ENCODE measurements around the gene UQCC2.

The UQCC2 gene

DNA sequence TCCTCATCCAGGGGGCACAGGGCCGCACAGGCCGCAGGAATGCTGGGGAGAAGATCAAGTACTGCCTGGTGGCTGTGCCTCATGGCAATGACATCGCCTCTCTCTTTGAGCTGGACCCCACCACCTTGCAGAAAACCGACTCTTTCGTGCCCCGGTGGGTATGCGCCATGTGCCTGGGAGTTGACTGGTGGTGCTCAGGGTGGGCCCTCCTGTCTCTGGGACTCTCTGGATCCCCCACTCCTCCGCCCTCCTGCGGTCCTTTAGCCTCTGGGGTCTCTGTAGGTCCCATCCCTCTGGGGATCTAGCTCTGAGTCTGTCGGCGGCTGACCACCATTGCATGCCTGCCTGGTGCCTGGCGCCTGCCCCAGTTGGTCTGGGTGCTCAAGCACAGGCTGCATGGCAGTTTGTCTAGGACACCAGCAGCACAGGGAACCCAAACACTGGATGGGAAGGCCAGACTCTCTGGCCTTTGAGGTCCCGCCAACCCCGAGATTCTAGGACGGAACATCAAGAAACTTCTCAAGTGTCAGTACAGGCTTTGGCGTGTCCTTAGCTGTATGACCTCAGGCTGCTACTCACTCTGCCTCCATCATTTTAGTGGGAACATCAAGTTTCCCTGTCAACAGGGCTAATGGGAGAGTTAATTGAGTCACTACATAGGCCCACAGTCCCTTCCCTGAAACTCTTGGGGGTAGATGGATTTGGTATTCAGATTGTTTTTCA, 47.6 kb downstream of the UQCC2 start:
- peaks cover 15% of the 10 kb centered on the region for H3K36me3 ChIP-seq (ENCODE audit: control insufficient read depth, low read depth, low read length)
- H3K9me3 ChIP-seq (ENCODE audit: control insufficient read depth, low read depth, low read length) = no peaks in the 10 kb centered on the region
- no peaks in the 10 kb centered on the region for H3K27me3 ChIP-seq (ENCODE audit: control insufficient read depth, insufficient read depth, low read length)
- no peaks in the 10 kb centered on the region for H3K4me1 ChIP-seq (ENCODE audit: control insufficient read depth, low read depth, low read length)
- no peak overlapping the region for H3K4me3 ChIP-seq (ENCODE audit: low read length)
- H3K27ac ChIP-seq (ENCODE audit: low read length) = no peak overlapping the region
- no peak overlapping the region for H3K9ac ChIP-seq (ENCODE audit: low read length)

DNA sequence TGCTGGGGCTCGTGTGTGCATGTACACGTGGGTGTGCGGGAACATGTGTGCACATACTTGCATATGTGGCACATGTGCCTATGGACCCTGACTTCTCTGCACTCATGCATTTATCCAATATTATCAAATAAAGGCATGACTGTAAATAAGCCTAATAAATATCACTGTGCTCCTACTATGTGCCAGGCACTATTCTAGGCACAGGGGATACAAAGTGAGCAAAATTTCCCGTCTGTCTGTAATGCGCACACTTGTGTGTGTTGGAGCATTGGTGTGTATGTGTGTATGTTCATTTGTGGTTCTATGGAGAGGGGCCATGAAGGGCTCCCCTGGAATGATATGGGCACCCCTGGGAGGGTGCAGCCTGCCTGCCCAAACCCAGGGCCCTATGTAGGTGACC, 48.5 kb downstream of the UQCC2 start:
- peaks cover 6% of the 10 kb centered on the region for H3K36me3 ChIP-seq (ENCODE audit: control insufficient read depth, low read depth, low read length)

DNA sequence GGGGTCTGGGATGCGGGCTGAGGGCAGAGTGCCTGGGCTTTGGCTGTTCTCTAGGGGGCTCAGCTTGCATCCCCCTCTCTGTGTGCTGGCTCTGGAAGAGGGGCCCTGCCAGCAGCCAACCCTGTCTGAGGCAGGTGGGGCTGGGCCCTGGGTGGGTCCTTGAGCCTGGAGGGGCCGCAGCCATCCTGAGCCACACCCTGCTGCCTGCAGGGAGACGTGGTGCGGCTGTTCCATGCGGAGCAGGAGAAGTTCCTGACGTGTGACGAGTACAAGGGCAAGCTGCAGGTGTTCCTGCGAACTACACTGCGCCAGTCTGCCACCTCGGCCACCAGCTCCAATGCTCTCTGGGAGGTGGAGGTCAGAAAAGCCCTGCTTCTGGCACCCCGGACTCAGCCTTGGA, 49.2 kb downstream of the UQCC2 start:
- Histone ChIP-seq H3K4me1 (ENCODE audit: control insufficient read depth, low read depth, low read length) (peaks cover 5% of the 10 kb centered on the region), H3K9me3 (ENCODE audit: control insufficient read depth, low read depth, low read length) (no peaks in the 10 kb centered on the region), H3K4me3 (ENCODE audit: low read length) (no peak overlapping the region), H3K36me3 (ENCODE audit: control insufficient read depth, low read depth, low read length) (peaks cover 5% of the 10 kb centered on the region), H3K27me3 (ENCODE audit: control insufficient read depth, insufficient read depth, low read length) (no peaks in the 10 kb centered on the region), H3K9ac (ENCODE audit: low read length) (no peak overlapping the region), H3K27ac (ENCODE audit: low read length) (no peak overlapping the region)

More for the DNA sequence above, 48.5 kb downstream of the UQCC2 start:
- Histone ChIP-seq H3K4me3 (ENCODE audit: low read length) (no peak overlapping the region), H3K9ac (ENCODE audit: low read length) (no peak overlapping the region), H3K4me1 (ENCODE audit: control insufficient read depth, low read depth, low read length) (no peaks in the 10 kb centered on the region), H3K9me3 (ENCODE audit: control insufficient read depth, low read depth, low read length) (no peaks in the 10 kb centered on the region), H3K27me3 (ENCODE audit: control insufficient read depth, insufficient read depth, low read length) (no peaks in the 10 kb centered on the region), H3K27ac (ENCODE audit: low read length) (no peak overlapping the region)

DNA sequence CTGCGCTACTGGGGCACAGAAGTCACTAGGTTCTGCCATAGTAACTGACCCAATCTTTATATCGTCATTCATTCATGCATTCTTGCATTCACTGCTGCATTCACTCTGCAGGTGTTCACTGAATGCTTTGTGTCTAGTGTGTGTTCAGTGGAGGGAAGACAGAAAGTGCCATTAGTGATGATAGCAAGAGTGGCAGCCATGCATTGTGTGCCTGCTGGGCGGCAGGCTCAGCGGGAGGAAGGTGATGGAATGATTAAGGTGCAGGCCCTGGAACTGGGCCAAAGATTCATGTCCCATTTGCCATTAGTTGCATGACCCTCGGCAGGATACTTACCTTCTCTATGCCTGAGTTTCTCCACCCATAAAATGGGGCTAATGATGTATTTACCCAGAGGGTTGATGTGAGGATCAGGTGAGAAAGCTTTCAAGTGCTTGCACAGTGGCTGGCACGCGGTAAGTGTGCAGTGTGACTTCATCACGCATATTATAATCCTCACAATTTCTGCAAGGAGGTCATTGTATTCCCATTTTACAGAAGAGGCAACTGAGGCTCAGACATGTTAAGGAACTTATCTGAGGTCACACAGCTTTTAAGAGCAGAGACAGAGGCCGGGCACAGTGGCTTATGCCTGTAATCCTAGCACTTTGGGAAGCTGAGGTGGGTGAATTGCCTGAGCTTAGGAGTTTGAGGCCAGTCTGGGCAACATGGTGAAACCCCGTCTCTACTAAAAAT, 50.2 kb downstream of the UQCC2 start:
- no peaks in the 10 kb centered on the region for H3K27me3 ChIP-seq (ENCODE audit: control insufficient read depth, insufficient read depth, low read length)
- H3K9ac ChIP-seq (ENCODE audit: low read length) = no peak overlapping the region
- H3K4me1 ChIP-seq (ENCODE audit: control insufficient read depth, low read depth, low read length) = peaks cover 14% of the 10 kb centered on the region
- no peak overlapping the region for H3K4me3 ChIP-seq (ENCODE audit: low read length)
- peaks cover 1% of the 10 kb centered on the region for H3K36me3 ChIP-seq (ENCODE audit: control insufficient read depth, low read depth, low read length)
- no peak overlapping the region for H3K27ac ChIP-seq (ENCODE audit: low read length)
- no peaks in the 10 kb centered on the region for H3K9me3 ChIP-seq (ENCODE audit: control insufficient read depth, low read depth, low read length)

DNA sequence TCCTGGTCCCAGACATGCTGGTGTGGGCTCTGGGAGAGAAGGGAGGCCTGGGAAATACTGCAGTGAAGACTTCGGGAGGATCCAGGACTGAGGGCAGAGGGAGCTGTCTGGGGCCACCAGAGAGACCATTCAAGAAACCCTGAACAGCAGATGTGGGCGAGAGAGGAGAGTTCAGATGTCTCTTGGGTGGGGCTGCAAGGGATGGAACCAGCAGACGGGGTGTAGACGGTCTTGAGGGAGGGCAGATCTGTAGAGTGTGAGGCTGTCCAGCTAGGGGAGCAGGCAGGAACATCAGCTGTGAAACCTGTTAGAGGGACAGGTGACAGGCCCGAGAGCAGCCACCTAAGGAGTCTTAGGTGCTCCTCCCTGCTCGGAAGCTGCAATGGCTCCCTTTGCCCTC, 51.5 kb downstream of the UQCC2 start:
- H3K36me3 ChIP-seq (ENCODE audit: control insufficient read depth, low read depth, low read length) = no peaks in the 10 kb centered on the region

DNA sequence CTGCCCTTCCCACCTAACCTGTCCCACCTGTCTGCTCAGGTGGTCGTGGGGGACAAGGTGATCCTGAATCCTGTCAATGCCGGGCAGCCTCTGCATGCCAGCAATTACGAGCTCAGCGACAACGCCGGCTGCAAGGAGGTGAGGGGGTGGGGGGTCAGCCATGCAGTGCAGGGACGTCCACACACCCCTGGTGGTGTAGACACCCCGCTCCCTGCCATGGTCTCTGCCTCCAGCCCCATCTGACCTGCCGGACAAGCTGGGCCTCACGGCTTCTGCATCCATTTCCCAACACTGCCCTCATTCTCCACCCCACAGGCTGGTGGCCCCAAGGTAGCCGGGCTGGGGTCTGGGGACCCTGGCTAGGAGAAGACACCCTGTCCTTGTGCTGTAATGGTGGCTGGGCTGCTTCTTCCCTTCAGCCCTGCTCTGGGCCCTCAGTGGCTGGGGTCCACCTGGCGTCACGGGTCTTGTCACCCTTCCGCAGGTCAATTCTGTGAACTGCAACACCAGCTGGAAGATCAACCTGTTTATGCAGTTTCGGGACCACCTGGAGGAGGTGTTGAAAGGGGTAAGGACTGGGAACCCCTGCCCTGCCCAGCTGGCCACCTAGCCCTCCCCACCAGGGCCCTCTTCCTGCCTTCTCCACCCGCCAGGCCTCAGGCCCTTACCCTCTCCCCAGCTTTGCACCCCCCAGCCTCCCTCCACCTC, 52.4 kb downstream of the UQCC2 start:
- Histone ChIP-seq H3K9me3 (ENCODE audit: control insufficient read depth, low read depth, low read length) (no peaks in the 10 kb centered on the region), H3K9ac (ENCODE audit: low read length) (no peak overlapping the region), H3K36me3 (ENCODE audit: control insufficient read depth, low read depth, low read length) (no peaks in the 10 kb centered on the region)

More for the DNA sequence above, 51.5 kb downstream of the UQCC2 start:
- no peak overlapping the region for H3K9ac ChIP-seq (ENCODE audit: low read length)
- peaks cover 24% of the 10 kb centered on the region for H3K4me1 ChIP-seq (ENCODE audit: control insufficient read depth, low read depth, low read length)
- H3K27ac ChIP-seq (ENCODE audit: low read length) = no peak overlapping the region
- no peaks in the 10 kb centered on the region for H3K9me3 ChIP-seq (ENCODE audit: control insufficient read depth, low read depth, low read length)
- no peak overlapping the region for H3K4me3 ChIP-seq (ENCODE audit: low read length)
- H3K27me3 ChIP-seq (ENCODE audit: control insufficient read depth, insufficient read depth, low read length) = no peaks in the 10 kb centered on the region

GRCh38 chr6:33656844-33657243, 54.7 kb downstream of the UQCC2 start:
- Histone ChIP-seq H3K4me3 (ENCODE audit: low read length) (peak overlapping the region; percentile 4), H3K27me3 (ENCODE audit: control insufficient read depth, insufficient read depth, low read length) (no peaks in the 10 kb centered on the region), H3K4me1 (ENCODE audit: control insufficient read depth, low read depth, low read length) (peaks cover 24% of the 10 kb centered on the region), H3K9ac (ENCODE audit: low read length) (no peak overlapping the region), H3K27ac (ENCODE audit: low read length) (no peak overlapping the region), H3K9me3 (ENCODE audit: control insufficient read depth, low read depth, low read length) (no peaks in the 10 kb centered on the region), H3K36me3 (ENCODE audit: control insufficient read depth, low read depth, low read length) (no peaks in the 10 kb centered on the region)

More for the DNA sequence above, 52.4 kb downstream of the UQCC2 start:
- Histone ChIP-seq H3K4me1 (ENCODE audit: control insufficient read depth, low read depth, low read length) (peaks cover 24% of the 10 kb centered on the region), H3K27me3 (ENCODE audit: control insufficient read depth, insufficient read depth, low read length) (no peaks in the 10 kb centered on the region), H3K4me3 (ENCODE audit: low read length) (no peak overlapping the region), H3K27ac (ENCODE audit: low read length) (no peak overlapping the region)

DNA sequence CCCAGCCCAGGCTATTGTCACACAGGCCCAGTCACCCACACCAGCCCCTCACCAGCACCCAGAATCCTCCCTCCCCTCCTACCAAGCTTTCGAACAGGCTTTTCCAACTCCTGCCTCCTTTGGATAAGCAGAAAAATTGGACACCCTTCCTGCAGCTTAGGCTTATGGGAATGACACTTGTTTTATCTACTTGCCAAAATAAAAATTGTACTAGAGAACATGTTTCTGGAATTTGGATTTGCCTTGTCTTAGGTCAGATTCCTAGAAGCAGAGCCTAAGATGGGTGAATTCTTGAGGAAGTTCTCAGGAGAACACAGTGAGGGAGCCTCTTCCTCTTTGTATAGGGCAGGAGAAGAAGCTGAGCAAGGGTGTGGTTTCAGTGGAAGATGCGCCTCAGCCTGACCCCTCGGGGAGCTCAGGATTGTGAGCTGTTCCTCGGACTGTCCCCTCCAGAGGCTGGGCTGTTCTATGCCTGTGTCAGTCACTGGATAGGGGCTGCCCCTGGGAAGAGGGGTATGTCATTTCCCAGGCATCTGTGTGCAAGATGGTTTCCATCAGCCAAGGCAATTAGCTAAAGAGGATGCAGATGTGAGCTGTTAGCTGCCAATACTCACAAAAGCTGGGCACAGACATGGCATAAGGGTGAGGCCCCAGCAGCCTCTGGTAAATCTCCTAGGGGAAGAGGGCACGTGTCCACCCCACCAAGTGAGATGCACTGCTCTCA, 56.5 kb downstream of the UQCC2 start:
- no peak overlapping the region for H3K9ac ChIP-seq (ENCODE audit: low read length)
- H3K4me1 ChIP-seq (ENCODE audit: control insufficient read depth, low read depth, low read length) = peaks cover 24% of the 10 kb centered on the region
- no peak overlapping the region for H3K27ac ChIP-seq (ENCODE audit: low read length)
- H3K9me3 ChIP-seq (ENCODE audit: control insufficient read depth, low read depth, low read length) = no peaks in the 10 kb centered on the region
- no peaks in the 10 kb centered on the region for H3K36me3 ChIP-seq (ENCODE audit: control insufficient read depth, low read depth, low read length)
- H3K4me3 ChIP-seq (ENCODE audit: low read length) = no peak overlapping the region
- H3K27me3 ChIP-seq (ENCODE audit: control insufficient read depth, insufficient read depth, low read length) = no peaks in the 10 kb centered on the region

GRCh38 chr6:33652002-33652401, 59.5 kb downstream of the UQCC2 start:
- H3K27me3 ChIP-seq (ENCODE audit: control insufficient read depth, insufficient read depth, low read length) = no peaks in the 10 kb centered on the region
- H3K27ac ChIP-seq (ENCODE audit: low read length) = no peak overlapping the region
- H3K4me1 ChIP-seq (ENCODE audit: control insufficient read depth, low read depth, low read length) = peaks cover 16% of the 10 kb centered on the region
- no peak overlapping the region for H3K4me3 ChIP-seq (ENCODE audit: low read length)
- no peaks in the 10 kb centered on the region for H3K36me3 ChIP-seq (ENCODE audit: control insufficient read depth, low read depth, low read length)
- H3K9me3 ChIP-seq (ENCODE audit: control insufficient read depth, low read depth, low read length) = no peaks in the 10 kb centered on the region
- no peak overlapping the region for H3K9ac ChIP-seq (ENCODE audit: low read length)

DNA sequence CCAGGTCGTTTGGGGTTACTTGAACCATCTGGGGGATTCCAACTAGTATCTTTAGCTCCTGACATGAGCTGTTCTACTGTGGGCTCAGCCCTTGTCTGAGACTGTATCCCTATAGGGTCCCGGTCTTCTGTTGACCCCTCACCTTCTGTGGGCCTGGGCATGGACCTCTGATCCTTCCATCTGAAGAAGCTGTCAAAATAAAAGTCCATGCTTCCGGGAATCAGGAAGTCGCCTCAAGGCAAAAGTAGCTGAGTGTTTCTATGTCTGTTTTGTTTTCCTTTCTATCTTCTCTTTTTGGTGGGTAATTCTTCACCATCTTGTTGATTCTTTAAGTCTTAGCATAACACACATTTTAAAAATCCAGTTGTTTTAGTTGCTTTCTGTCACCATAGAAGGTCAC, 60.1 kb downstream of the UQCC2 start:
- Histone ChIP-seq H3K4me1 (ENCODE audit: control insufficient read depth, low read depth, low read length) (peaks cover 11% of the 10 kb centered on the region), H3K27ac (ENCODE audit: low read length) (no peak overlapping the region), H3K36me3 (ENCODE audit: control insufficient read depth, low read depth, low read length) (no peaks in the 10 kb centered on the region), H3K9ac (ENCODE audit: low read length) (no peak overlapping the region), H3K9me3 (ENCODE audit: control insufficient read depth, low read depth, low read length) (no peaks in the 10 kb centered on the region), H3K27me3 (ENCODE audit: control insufficient read depth, insufficient read depth, low read length) (no peaks in the 10 kb centered on the region), H3K4me3 (ENCODE audit: low read length) (no peak overlapping the region)
